ENCODE data around the gene HIP1.
"Not testable (repeated sequence)": the region's sequence is repeated elsewhere in the genome, so short reads cannot be mapped to it uniquely, and the experiment has no call there.

The HIP1 gene

GRCh38 chr7:75559976-75560365, 178.8 kb downstream of the HIP1 start:
- no peak for TF ChIP-seq CTCF (IDR thresholded peaks at IDR 0.05; ENCODE audit: control insufficient read depth, insufficient read depth, low read depth, low read length, missing control alignments)
- H3K4me3 ChIP-seq (ENCODE audit: control insufficient read depth, low read depth, low read length) = no peak overlapping the region
- no peak for DNase-seq (ENCODE audit: low read depth)

- no peak for DNase-seq (ENCODE audit: low read depth)
- no peak overlapping the region for H3K4me3 ChIP-seq (ENCODE audit: control insufficient read depth, low read depth, low read length)
- no peak for TF ChIP-seq CTCF (IDR thresholded peaks at IDR 0.05; ENCODE audit: control insufficient read depth, insufficient read depth, low read depth, low read length, missing control alignments)
Measured at GRCh38 chr7:75559355-75559975, 179.3 kb downstream of the HIP1 start.

GRCh38 chr7:75556835-75557234, 181.9 kb downstream of the HIP1 start:
- H3K4me3 ChIP-seq (ENCODE audit: control insufficient read depth, low read depth, low read length); DNase-seq (ENCODE audit: low read depth): not testable (repeated sequence)

GRCh38 chr7:75555736-75556135, 183.0 kb downstream of the HIP1 start:
- no peak for TF ChIP-seq CTCF (IDR thresholded peaks at IDR 0.05; ENCODE audit: control insufficient read depth, insufficient read depth, low read depth, low read length, missing control alignments)
- no peak overlapping the region for H3K4me3 ChIP-seq (ENCODE audit: control insufficient read depth, low read depth, low read length)
- DNase-seq (ENCODE audit: low read depth) = no peak

- no peak for DNase-seq (ENCODE audit: low read depth)
- no peak overlapping the region for H3K4me3 ChIP-seq (ENCODE audit: control insufficient read depth, low read depth, low read length)
- no peak for TF ChIP-seq CTCF (IDR thresholded peaks at IDR 0.05; ENCODE audit: control insufficient read depth, insufficient read depth, low read depth, low read length, missing control alignments)
Measured at GRCh38 chr7:75546237-75547015, 192.3 kb downstream of the HIP1 start.

GRCh38 chr7:75537731-75538130, 201.0 kb downstream of the HIP1 start:
- DNase-seq (ENCODE audit: low read depth) = no peak
- no peak for TF ChIP-seq CTCF (IDR thresholded peaks at IDR 0.05; ENCODE audit: control insufficient read depth, insufficient read depth, low read depth, low read length, missing control alignments)
- H3K4me3 ChIP-seq (ENCODE audit: control insufficient read depth, low read depth, low read length) = no peak overlapping the region

GRCh38 chr7:75536940-75537538, 201.7 kb downstream of the HIP1 start:
- DNase-seq (ENCODE audit: low read depth) = no peak
- no peak for TF ChIP-seq CTCF (IDR thresholded peaks at IDR 0.05; ENCODE audit: control insufficient read depth, insufficient read depth, low read depth, low read length, missing control alignments)

More at GRCh38 chr7:75536940-75537538, 201.7 kb downstream of the HIP1 start:
- no peak overlapping the region for H3K4me3 ChIP-seq (ENCODE audit: control insufficient read depth, low read depth, low read length)

Measured in AG09309 (cell line).